ENCODE measurements around the gene VIPR2. TPM values are rescaled to one million over a fixed set of nuclear protein-coding genes. Genes with fewer than 3 reads are reported as not detected.

VIPR2 gene
- polyA plus RNA-seq, 1 donor from 2014 or later: 0.51 TPM

DNA sequence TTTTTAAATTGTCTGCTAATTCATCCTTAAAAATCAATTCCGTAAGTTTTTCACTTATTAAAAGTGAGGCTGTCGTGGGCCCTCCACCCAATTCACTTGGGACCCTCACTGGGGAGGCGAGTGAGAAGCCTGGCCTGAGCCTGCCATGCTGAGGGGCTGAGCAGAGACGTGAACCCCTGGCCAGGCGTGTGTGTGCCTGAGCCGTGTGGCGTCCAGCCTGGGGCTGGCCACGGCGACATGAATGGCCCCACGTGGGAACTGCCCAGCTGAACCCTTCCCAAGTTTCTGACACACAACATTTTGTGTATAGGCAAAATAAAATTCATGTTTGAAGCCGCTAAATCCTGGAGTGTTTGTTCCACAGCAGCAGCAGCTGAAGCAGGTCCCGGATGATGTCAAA, 13.0 kb upstream of the VIPR2 start:
- Histone ChIP-seq H3K9me2 (ENCODE audit: insufficient read depth, low read length) (no peaks in the 10 kb centered on the region), H3K4me2 (ENCODE audit: low read length) (no peak overlapping the region), H3K79me2 (replicated peaks; ENCODE audit: insufficient read depth, low read length) (no peaks in the 10 kb centered on the region), H3K9me3 (ENCODE audit: low read length) (no peaks in the 10 kb centered on the region), H4K20me1 (ENCODE audit: insufficient read depth) (no peaks in the 10 kb centered on the region), H3K9ac (ENCODE audit: low read length) (no peak overlapping the region), H3K36me3 (ENCODE audit: insufficient read depth, low read length) (no peaks in the 10 kb centered on the region), H3F3A (ENCODE audit: insufficient read depth, low read length, poor library complexity, severe bottlenecking) (no peaks in the 10 kb centered on the region), H3K27ac (ENCODE audit: low read length) (no peak overlapping the region), H3K4me3 (ENCODE audit: low read length) (no peak overlapping the region), H2AFZ (ENCODE audit: low read depth, low read length) (no peak overlapping the region), H3K27me3 (ENCODE audit: insufficient read depth, low read depth, low read length) (no peaks in the 10 kb centered on the region)
- TF ChIP-seq POLR2AphosphoS5 (IDR thresholded peaks at IDR 0.05): no peak
- TF ChIP-seq EP300 (conservative IDR thresholded peaks at IDR 0.05; ENCODE audit: poor library complexity, severe bottlenecking): no peak

DNA sequence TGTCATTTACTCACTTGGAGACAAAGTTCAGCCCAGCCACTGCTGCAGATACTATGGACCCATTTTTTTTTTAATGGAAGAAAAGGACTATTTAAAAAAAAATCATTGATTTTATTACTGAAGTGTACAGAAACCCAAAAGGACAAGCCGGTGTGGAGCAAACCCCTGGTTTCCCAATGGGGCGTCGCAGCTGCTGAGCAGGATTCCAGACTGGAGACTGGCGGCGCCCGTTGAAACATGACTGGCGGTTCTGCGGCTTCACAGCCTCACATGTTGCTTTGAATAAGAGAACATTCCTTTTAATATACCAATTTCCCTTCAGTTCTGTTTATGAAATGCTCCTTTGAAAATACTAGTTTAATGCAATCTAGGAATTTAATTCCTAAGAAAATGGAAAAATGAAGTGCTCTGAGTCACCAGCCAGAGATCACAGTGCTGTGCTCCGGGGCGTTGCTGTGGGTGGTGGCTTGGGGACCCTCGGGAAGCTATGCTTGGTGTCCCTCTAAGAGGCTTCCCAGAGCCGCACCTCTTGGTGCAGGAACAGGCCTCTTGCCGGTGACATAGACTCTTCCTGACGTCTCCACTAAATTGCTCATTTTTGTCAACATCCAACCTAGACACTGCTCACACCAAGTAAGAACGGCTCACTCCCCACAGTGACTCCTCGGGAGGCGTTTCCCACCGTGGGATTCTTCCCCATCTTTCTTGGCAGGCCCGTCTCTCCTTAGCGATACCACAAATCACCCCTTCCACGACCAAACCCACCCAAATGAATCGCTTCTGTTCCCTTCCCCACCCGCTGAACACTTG, 12.0 kb upstream of the VIPR2 start:
- Histone ChIP-seq H3K9me2 (ENCODE audit: insufficient read depth, low read length) (no peaks in the 10 kb centered on the region), H2AFZ (ENCODE audit: low read depth, low read length) (no peak overlapping the region), H3K4me3 (ENCODE audit: low read length) (no peak overlapping the region), H3F3A (ENCODE audit: insufficient read depth, low read length, poor library complexity, severe bottlenecking) (no peaks in the 10 kb centered on the region), H4K20me1 (ENCODE audit: insufficient read depth) (no peaks in the 10 kb centered on the region), H3K27ac (ENCODE audit: low read length) (no peak overlapping the region), H3K9me3 (ENCODE audit: low read length) (no peaks in the 10 kb centered on the region), H3K36me3 (ENCODE audit: insufficient read depth, low read length) (no peaks in the 10 kb centered on the region), H3K79me2 (replicated peaks; ENCODE audit: insufficient read depth, low read length) (no peaks in the 10 kb centered on the region), H3K27me3 (ENCODE audit: insufficient read depth, low read depth, low read length) (no peaks in the 10 kb centered on the region), H3K4me2 (ENCODE audit: low read length) (no peak overlapping the region), H3K9ac (ENCODE audit: low read length) (no peak overlapping the region)
- TF ChIP-seq SMC3 (conservative IDR thresholded peaks at IDR 0.05; ENCODE audit: poor library complexity): no peak
- no peak for TF ChIP-seq RAD21 (conservative IDR thresholded peaks at IDR 0.05)
- no peak for TF ChIP-seq MXI1 (conservative IDR thresholded peaks at IDR 0.05; ENCODE audit: poor library complexity, severe bottlenecking)
- TF ChIP-seq POLR2AphosphoS5 (IDR thresholded peaks at IDR 0.05): no peak
- no peak for TF ChIP-seq EP300 (conservative IDR thresholded peaks at IDR 0.05; ENCODE audit: poor library complexity, severe bottlenecking)
- TF ChIP-seq CTCF (IDR thresholded peaks at IDR 0.05; ENCODE audit: poor library complexity, severe bottlenecking): no peak

DNA sequence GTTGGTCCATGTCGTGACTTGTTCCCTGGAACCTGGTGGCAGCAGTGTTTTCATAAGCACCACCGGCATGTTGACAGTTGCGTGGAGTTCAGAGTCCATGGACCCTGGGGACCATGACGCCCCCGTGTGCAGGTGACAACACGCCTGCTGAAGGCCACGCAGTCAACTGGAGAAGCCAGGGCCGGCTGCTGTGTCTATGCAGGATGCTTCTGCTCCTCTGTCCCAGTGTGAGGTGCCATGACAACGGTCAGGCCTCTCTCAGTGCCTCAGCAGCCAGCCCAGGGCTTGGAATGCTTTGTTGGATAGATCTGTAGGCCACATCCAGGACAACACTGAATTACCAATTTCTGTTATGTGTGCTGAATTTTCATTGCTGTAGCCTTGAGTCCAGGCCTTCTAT, 10.7 kb upstream of the VIPR2 start:
- Histone ChIP-seq H3K9ac (ENCODE audit: low read length) (no peak overlapping the region), H3K27me3 (ENCODE audit: insufficient read depth, low read depth, low read length) (no peaks in the 10 kb centered on the region), H3K9me3 (ENCODE audit: low read length) (no peaks in the 10 kb centered on the region), H2AFZ (ENCODE audit: low read depth, low read length) (no peak overlapping the region), H3K9me2 (ENCODE audit: insufficient read depth, low read length) (no peaks in the 10 kb centered on the region), H3K36me3 (ENCODE audit: insufficient read depth, low read length) (no peaks in the 10 kb centered on the region), H3K79me2 (replicated peaks; ENCODE audit: insufficient read depth, low read length) (no peaks in the 10 kb centered on the region), H4K20me1 (ENCODE audit: insufficient read depth) (no peaks in the 10 kb centered on the region), H3F3A (ENCODE audit: insufficient read depth, low read length, poor library complexity, severe bottlenecking) (no peaks in the 10 kb centered on the region), H3K27ac (ENCODE audit: low read length) (no peak overlapping the region), H3K4me2 (ENCODE audit: low read length) (no peak overlapping the region), H3K4me3 (ENCODE audit: low read length) (no peak overlapping the region)
- no peak for TF ChIP-seq MXI1 (conservative IDR thresholded peaks at IDR 0.05; ENCODE audit: poor library complexity, severe bottlenecking)
- no peak for TF ChIP-seq EZH2 (IDR thresholded peaks at IDR 0.05; ENCODE audit: borderline replicate concordance, insufficient read depth, low read length, poor library complexity, severe bottlenecking)
- TF ChIP-seq CTCF (IDR thresholded peaks at IDR 0.05; ENCODE audit: poor library complexity, severe bottlenecking): no peak
- TF ChIP-seq EP300 (conservative IDR thresholded peaks at IDR 0.05; ENCODE audit: poor library complexity, severe bottlenecking): no peak
- no peak for TF ChIP-seq RAD21 (conservative IDR thresholded peaks at IDR 0.05)
- TF ChIP-seq, protein P1, sequence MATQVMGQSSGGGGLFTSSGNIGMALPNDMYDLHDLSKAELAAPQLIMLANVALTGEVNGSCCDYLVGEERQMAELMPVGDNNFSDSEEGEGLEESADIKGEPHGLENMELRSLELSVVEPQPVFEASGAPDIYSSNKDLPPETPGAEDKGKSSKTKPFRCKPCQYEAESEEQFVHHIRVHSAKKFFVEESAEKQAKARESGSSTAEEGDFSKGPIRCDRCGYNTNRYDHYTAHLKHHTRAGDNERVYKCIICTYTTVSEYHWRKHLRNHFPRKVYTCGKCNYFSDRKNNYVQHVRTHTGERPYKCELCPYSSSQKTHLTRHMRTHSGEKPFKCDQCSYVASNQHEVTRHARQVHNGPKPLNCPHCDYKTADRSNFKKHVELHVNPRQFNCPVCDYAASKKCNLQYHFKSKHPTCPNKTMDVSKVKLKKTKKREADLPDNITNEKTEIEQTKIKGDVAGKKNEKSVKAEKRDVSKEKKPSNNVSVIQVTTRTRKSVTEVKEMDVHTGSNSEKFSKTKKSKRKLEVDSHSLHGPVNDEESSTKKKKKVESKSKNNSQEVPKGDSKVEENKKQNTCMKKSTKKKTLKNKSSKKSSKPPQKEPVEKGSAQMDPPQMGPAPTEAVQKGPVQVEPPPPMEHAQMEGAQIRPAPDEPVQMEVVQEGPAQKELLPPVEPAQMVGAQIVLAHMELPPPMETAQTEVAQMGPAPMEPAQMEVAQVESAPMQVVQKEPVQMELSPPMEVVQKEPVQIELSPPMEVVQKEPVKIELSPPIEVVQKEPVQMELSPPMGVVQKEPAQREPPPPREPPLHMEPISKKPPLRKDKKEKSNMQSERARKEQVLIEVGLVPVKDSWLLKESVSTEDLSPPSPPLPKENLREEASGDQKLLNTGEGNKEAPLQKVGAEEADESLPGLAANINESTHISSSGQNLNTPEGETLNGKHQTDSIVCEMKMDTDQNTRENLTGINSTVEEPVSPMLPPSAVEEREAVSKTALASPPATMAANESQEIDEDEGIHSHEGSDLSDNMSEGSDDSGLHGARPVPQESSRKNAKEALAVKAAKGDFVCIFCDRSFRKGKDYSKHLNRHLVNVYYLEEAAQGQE (IDR thresholded peaks at IDR 0.05; ENCODE audit: borderline replicate concordance): no peak

Data from neural cell (in vitro differentiated cells).